Heart left ventricle (tissue), 13 donors: ENCODE results near the gene DCAF8L2.

Experiments used
- CTCF ChIP-seq, 12 donors: fragments of 200-600 bp; sonication (generic) in 4 of 12; IDR thresholded peaks; one replicate each; pipeline versions ENCODE4 v1.5.0 to v1.8.0; 2018 to 2022; ENCODE audit warnings: antibody characterized with exemption in 12 of 12, mild to moderate bottlenecking in 5 of 12
- POLR2A ChIP-seq, 2 donors: fragments of 450-650 bp; IDR thresholded peaks; one replicate each; pipeline ENCODE4 v1.6.1; 2017; ENCODE audit warnings: antibody characterized with exemption in 2 of 2, mild to moderate bottlenecking in 2 of 2, moderate library complexity in 2 of 2
- donor health status: ischemic (EF 13 %, LVEDD 7.1; RV severe dilation, severe dysfunction).
- donor health status: DM: no; HTN: yes; CAD: no.
- donor health status: DM: no; HTN: no; CAD: no.
- donor health status: ischemic (EF 25% LVEDD 6.9; RV normal size, moderate dysfunction).
- donor health status: ischemic (EF 25% LVEDD 5.7; RV mildly dilated, moderate dysfunction).
- donor health status: ischemic (EF 35%, LVEDD 5.7; RV mildly dilated, moderate dysfunction).
- donor health status: nonischemic (EF 11% LVEDD 7.7; RV severe dilation, severe dysfunction).
- donor health status: DM: yes; HTN: yes; CAD: no.
- donor health status: PGD.
- donor health status: ischemic (EF 29% LVEDD 5.4; RV normal size, mild dysfunction).
- donor health status: nonischemic (EF 23%, LVEDD 6.1; RV moderate dilation, normal function).

DNA sequence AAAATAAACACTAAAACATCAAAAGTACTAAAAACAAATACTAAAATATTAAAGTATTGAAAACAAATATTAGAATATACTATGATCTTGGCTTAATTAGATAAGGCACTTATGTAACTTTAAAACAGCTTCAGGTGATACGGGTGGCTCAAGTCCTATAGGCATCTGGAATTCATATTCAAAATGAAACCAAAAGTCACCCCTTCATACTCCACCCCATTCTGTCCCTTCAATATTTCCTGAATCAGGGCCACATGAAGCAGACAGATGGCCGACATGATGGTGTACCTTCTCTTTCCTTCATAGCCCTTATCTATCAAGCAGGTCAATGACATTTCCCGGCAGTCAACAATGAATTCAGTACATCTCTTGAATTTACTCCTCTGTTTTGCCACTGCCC lies 145.8 kb downstream of the DCAF8L2 start:
- TF ChIP-seq CTCF (IDR thresholded peaks at IDR 0.05) (no peak), POLR2A (IDR thresholded peaks at IDR 0.05) (no peak)
